Mucosa of rectum (tissue), 2 donors: ENCODE measurements around the gene NTRK2.
A peak's percentile ranks its signal among the peaks of the same experiment; 100 is the strongest.

ENCODE experiments used
- H3K27ac ChIP-seq, 2 donors: one replicate each; pipeline ENCODE4 v1.7.0; 2013; ENCODE audit warnings: inconsistent platforms in 2 of 2, low read depth in 2 of 2, low read length in 2 of 2
- H3K27me3 ChIP-seq, 2 donors: one replicate each; pipeline ENCODE4 v1.7.0; 2013; ENCODE audit warnings: low read length in 2 of 2; ENCODE audit not compliant: control insufficient read depth in 2 of 2, insufficient read depth in 2 of 2
- H3K36me3 ChIP-seq, 2 donors: one replicate each; pipeline ENCODE4 v1.7.0; 2013; ENCODE audit warnings: low read length in 2 of 2; ENCODE audit not compliant: control insufficient read depth in 2 of 2, insufficient read depth in 2 of 2
- H3K4me1 ChIP-seq, 2 donors: one replicate each; pipeline ENCODE4 v1.7.0; 2013; ENCODE audit warnings: low read length in 2 of 2, mild to moderate bottlenecking in 1 of 2; ENCODE audit not compliant: control insufficient read depth in 2 of 2, insufficient read depth in 2 of 2
- H3K4me3 ChIP-seq, 2 donors: one replicate each; pipeline ENCODE4 v1.7.0; 2013; ENCODE audit warnings: low read length in 2 of 2
- H3K9ac ChIP-seq, 2 donors: one replicate each; pipeline ENCODE4 v1.7.0; 2013; ENCODE audit warnings: low read length in 2 of 2, low read depth in 1 of 2, mild to moderate bottlenecking in 1 of 2
- H3K9me3 ChIP-seq, 2 donors: one replicate each; pipeline ENCODE4 v1.7.0; 2013; ENCODE audit warnings: low read length in 2 of 2; ENCODE audit not compliant: control insufficient read depth in 2 of 2
- donor health status: healthy.
- donor health status: Normal muscosa, but diverticular disease.

Gene NTRK2

DNA sequence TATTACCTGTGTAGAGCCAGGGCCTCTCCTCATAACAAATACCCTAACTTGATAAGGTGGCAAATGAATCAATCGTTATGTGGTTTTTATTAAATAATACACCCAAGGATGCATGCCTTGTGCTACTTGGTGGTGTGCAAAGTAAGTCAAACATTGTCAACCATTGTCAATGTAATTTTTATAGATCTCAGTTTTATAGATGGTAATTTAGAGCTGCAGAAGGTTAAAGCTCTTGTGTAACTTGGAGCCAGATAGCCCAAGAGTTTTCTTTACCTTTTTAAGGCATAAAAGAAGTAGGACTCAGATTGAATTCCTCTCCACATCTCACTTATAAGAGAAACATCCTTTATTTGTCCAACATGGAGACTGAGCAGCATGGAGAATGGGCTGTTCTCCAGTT lies 304.7 kb downstream of the NTRK2 start:
- H3K9ac ChIP-seq: no peak overlapping the region
- peak overlapping the region; percentile 57 to 70 for H3K27ac ChIP-seq
- H3K4me3 ChIP-seq: no peak overlapping the region
- H3K36me3 ChIP-seq: no peaks in the 10 kb centered on the region
- H3K4me1 ChIP-seq: peaks cover 7 to 14% of the 10 kb centered on the region in 2 donors
- H3K27me3 ChIP-seq: no peaks in the 10 kb centered on the region
- no peaks in the 10 kb centered on the region for H3K9me3 ChIP-seq

DNA sequence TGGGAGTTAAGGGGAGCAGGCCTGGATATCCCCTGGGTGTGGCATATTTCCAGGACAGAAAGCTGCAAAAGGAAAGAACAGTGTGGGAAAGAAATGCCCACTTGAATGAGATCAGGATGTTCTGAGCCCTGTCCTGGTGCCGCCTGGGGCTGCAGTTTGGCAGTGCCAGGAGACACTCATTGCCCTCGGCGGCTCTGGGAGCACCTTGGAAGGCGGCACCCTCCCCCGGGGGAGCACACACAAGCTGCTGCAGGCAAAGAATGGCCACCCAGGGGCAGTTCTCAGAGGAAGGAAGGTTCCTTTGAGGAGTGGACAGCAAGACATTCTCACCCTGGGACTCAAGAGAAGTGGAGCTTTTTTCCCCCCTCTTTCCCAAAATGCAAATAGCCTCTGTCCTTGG lies 305.3 kb downstream of the NTRK2 start:
- Histone ChIP-seq H3K27ac (peak overlapping the region; percentile 57 to 70), H3K9ac (no peak overlapping the region)

DNA sequence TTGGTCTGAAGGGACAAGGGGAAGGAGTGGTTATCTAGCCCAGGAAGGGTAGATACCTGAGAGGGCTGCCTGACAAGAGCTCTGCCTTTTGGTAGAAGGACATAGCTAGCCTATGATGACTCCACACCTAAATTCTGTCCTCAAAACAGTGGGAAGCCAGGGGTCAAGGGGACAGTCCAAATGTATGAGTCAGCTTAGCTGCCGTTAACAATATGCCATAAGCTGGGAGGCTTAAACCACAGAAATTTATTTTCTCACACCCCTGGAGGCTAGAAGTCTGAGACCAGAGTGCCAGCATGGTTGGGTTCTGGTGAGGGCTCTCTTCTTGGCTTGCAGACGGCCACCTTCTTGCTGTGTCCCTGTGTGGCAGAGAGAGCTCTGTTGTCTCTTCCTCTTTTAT lies 306.4 kb downstream of the NTRK2 start:
- Histone ChIP-seq H3K4me1 (peaks cover 7 to 14% of the 10 kb centered on the region in 2 donors), H3K36me3 (no peaks in the 10 kb centered on the region), H3K9me3 (no peaks in the 10 kb centered on the region), H3K27me3 (no peaks in the 10 kb centered on the region), H3K9ac (no peak overlapping the region), H3K27ac (no peak overlapping the region), H3K4me3 (no peak overlapping the region)

More for the DNA sequence above, 305.3 kb downstream of the NTRK2 start:
- Histone ChIP-seq H3K4me1 (peaks cover 7 to 14% of the 10 kb centered on the region in 2 donors), H3K36me3 (no peaks in the 10 kb centered on the region), H3K4me3 (no peak overlapping the region), H3K27me3 (no peaks in the 10 kb centered on the region), H3K9me3 (no peaks in the 10 kb centered on the region)

DNA sequence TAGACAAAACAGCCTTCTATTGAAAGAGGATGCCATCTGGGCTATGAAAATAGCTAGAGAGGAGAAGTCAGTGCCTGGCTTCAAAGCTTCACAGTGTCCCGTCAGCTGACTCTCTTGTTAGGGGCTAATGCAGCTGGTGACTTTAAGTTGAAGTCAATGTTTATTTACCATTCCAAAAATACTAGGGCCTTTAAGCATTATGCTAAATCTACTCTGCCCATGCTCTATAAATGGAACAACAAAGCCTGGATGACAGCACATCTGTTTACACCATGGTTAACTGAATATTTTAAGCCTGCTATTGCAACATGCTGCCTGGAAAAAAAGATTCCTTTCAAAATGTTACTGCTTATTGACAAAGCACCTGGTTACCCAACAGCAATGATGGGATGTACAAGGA lies 309.1 kb downstream of the NTRK2 start:
- no peak overlapping the region for H3K9ac ChIP-seq
- H3K27ac ChIP-seq: no peak overlapping the region

DNA sequence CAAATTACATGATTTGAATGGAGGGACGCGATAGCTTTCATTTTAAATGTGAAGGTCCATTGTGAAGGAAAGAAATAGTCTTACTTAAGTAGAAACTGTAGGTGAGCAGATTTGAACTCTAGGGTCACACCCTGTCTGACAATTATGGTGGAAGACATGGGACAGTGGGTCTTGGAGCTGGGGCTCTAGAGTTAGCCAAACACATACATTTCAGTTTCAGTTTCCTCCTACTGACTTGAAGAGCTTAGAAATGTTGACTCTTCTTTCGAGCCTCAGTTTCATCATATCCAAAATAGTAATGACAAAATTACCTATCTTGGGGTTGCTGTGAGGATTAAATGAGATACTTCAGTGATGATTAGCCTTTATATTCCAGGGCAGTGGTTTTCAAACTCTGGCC lies 314.2 kb downstream of the NTRK2 start:
- Histone ChIP-seq H3K36me3 (no peaks in the 10 kb centered on the region), H3K9me3 (no peaks in the 10 kb centered on the region), H3K9ac (no peak overlapping the region), H3K4me1 (no peaks in the 10 kb centered on the region), H3K27ac (no peak overlapping the region), H3K27me3 (no peaks in the 10 kb centered on the region), H3K4me3 (no peak overlapping the region)

More for the DNA sequence above, 309.1 kb downstream of the NTRK2 start:
- Histone ChIP-seq H3K9me3 (no peaks in the 10 kb centered on the region), H3K4me3 (no peak overlapping the region), H3K27me3 (no peaks in the 10 kb centered on the region), H3K4me1 (peaks cover 7 to 14% of the 10 kb centered on the region in 2 donors), H3K36me3 (no peaks in the 10 kb centered on the region)

DNA sequence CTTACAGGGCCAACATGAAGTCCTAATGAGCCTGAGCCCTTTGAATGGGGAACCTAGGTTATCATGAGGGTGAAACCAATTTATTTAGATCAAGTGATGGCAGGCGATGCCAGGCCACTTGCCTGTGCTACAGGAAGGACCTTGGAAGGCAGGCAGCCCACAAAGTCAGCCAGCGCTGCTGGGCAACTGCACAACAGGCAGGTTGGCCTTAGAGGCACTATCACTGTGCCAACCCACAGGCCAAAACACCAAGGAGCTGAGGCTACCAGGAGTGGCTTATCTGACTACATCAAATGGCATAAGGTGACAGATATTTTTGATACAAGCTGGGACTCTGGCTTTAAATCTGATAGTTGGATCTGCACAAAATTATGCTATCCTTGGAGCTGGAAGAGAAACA lies 319.1 kb downstream of the NTRK2 start:
- H3K27ac ChIP-seq: no peak overlapping the region
- no peaks in the 10 kb centered on the region for H3K9me3 ChIP-seq
- H3K4me1 ChIP-seq: no peaks in the 10 kb centered on the region
- H3K36me3 ChIP-seq: no peaks in the 10 kb centered on the region
- no peaks in the 10 kb centered on the region for H3K27me3 ChIP-seq
- no peak overlapping the region for H3K4me3 ChIP-seq
- no peak overlapping the region for H3K9ac ChIP-seq

DNA sequence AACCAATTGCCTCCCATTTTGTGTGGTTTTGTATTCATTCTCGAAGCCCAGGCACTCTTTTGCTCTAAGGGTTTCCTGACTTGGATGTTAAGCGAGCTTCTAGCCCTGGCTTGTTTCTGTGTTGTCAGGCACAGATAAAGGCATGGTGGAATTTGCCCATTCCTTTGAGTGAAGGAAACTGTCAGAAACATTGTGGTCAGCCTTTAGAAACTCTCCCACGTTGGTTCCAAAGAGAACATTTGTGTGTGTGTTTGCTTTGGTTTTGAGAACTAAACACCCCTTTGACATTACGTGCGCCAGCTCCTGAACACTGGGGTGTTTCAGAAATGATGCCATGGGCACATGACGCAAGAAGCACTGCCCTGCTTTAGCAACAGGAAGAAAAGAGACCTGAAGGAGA lies 320.9 kb downstream of the NTRK2 start:
- no peak overlapping the region for H3K9ac ChIP-seq
- no peaks in the 10 kb centered on the region for H3K4me1 ChIP-seq
- no peaks in the 10 kb centered on the region for H3K27me3 ChIP-seq
- H3K27ac ChIP-seq: no peak overlapping the region
- no peaks in the 10 kb centered on the region for H3K36me3 ChIP-seq
- H3K9me3 ChIP-seq: no peaks in the 10 kb centered on the region
- H3K4me3 ChIP-seq: no peak overlapping the region

DNA sequence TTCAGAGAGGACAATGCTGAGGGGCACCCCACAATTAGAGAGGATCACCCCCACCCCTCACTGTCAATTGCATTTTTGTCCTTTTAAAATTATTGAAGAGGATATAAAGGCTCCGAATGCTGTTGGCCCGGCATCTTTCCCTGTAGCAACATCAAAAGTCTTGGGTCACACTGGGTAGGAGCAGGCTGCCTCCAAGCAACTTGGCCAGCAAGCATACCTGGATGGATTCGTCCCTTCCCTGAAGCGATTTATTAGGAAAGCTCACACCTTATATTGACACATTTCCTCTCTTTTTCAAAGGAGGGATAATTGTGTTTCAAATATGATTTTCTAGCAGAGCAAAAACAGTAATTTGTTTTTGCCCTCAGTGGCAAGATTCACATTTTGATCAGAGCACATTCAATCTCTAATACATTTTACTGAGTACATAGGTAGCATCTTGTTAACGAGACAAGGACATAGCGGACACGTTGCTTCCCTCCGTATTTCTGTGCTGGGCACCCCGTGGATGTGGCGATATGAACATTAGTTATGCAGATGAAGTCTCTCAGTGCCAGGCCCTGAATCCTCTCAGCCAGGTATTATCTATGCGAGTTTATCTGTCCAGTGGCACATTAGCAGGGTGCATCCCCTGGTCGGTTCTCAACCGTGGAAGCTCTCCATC lies 321.5 kb downstream of the NTRK2 start:
- Histone ChIP-seq H3K27ac (no peak overlapping the region), H3K27me3 (no peaks in the 10 kb centered on the region), H3K9ac (no peak overlapping the region), H3K4me1 (no peaks in the 10 kb centered on the region), H3K4me3 (no peak overlapping the region), H3K9me3 (no peaks in the 10 kb centered on the region), H3K36me3 (no peaks in the 10 kb centered on the region)

DNA sequence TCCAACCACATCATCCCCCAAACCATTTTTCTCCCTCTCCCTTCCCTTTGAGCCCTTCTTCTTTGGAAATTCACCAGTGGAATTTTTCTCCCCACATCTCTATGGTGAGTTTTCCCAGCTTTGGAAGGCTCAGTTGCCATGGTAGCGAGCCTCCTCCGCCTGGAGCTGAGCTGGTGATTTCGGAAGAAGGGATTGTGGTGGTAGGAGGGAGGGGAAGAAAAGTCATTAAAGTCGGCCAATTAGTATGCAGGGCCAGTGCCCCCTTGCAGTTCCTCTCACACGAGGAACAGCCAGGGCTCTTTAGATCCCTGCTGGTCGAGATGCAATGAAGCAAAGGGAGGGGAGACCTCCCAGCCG lies 322.0 kb downstream of the NTRK2 start:
- Histone ChIP-seq H3K4me3 (no peak overlapping the region), H3K27me3 (no peaks in the 10 kb centered on the region), H3K9ac (no peak overlapping the region)

DNA sequence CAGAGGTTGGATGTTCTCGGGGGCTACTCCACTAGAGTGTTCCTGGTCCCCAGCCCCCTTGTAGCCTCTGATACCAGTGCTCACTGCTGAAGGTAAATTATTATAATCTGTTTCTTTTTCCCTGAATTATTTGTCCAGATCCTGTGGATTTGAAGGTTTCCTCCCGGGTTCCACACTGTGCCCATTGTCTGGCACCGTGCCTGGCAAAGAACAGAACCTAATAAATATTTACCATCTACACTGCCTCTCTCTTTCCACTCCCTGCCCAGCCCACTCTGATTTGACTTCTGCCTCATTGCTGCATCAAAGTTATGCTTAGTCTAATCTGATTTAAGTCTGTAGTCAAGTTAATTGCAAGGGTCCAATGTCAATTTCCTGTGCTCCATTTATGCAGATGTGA lies 322.9 kb downstream of the NTRK2 start:
- Histone ChIP-seq H3K27me3 (no peaks in the 10 kb centered on the region), H3K9me3 (no peaks in the 10 kb centered on the region), H3K27ac (no peak overlapping the region), H3K4me1 (no peaks in the 10 kb centered on the region), H3K9ac (no peak overlapping the region), H3K36me3 (no peaks in the 10 kb centered on the region), H3K4me3 (no peak overlapping the region)

More for the DNA sequence above, 322.0 kb downstream of the NTRK2 start:
- no peaks in the 10 kb centered on the region for H3K36me3 ChIP-seq
- no peak overlapping the region for H3K27ac ChIP-seq
- H3K9me3 ChIP-seq: no peaks in the 10 kb centered on the region
- H3K4me1 ChIP-seq: no peaks in the 10 kb centered on the region

DNA sequence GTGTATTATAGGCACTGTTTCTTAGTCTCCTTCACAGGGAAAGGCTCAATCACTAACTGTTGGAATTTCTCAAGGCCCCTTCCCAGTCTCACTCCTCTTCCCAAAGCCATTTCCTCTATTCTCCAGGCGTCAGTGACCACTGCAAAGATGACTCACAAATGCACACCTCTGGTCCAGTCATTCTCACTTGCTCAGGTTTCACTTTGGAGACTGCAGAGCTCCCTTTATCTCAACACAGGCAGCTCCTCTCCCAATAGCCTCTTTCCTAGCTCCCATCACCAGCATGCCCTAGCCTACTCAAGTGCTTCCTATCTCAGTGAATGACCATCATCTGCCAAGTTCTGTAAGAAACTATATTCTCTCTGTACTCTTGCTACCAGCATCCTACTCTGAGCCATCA lies 323.6 kb downstream of the NTRK2 start:
- Histone ChIP-seq H3K9me3 (no peaks in the 10 kb centered on the region), H3K27me3 (no peaks in the 10 kb centered on the region), H3K4me1 (no peaks in the 10 kb centered on the region), H3K27ac (no peak overlapping the region), H3K9ac (no peak overlapping the region), H3K4me3 (no peak overlapping the region), H3K36me3 (no peaks in the 10 kb centered on the region)
